Mammary epithelial cell (primary cell): Measurements from ENCODE around the gene MSLN.

Source experiments
- CTCF ChIP-seq, 2 donors: IDR thresholded peaks in 1 of 2; conservative IDR thresholded peaks in 1 of 2; 2 replicates each; pipeline ENCODE4 v1.5.1; 2011 to 2012; ENCODE audit warnings: inconsistent platforms in 2 of 2, low read length in 2 of 2, mild to moderate bottlenecking in 2 of 2, control low read depth in 1 of 2, low read depth in 1 of 2; ENCODE audit not compliant: insufficient read depth in 1 of 2; ENCODE audit errors: extremely low read depth in 1 of 2
- EZH2 ChIP-seq: IDR thresholded peaks from 2 replicates; pipeline ENCODE4 v1.6.1; 2012; ENCODE audit warnings: low read length, inconsistent platforms, borderline replicate concordance

- TF ChIP-seq EZH2 = no peak
- no peak for TF ChIP-seq CTCF (conservative IDR thresholded peaks at IDR 0.05 in 1 of 2, IDR thresholded peaks at IDR 0.05 in 1 of 2; ENCODE audit: extremely low read depth in 1 of 2, insufficient read depth in 1 of 2, low read depth in 1 of 2, low read length in 2 of 2)
Observed at GRCh38 chr16:730666-731509, 29.6 kb upstream of the MSLN start.
